HepG2 (cell line): ENCODE results near the gene EGFR. TPM values are rescaled to one million over a fixed set of nuclear protein-coding genes. Genes with fewer than 3 reads are reported as not detected.

Experiments used
- BCLAF1 ChIP-seq: fragments of 450-650 bp; IDR thresholded peaks from 2 replicates; pipeline ENCODE4 v1.6.1; 2017; ENCODE audit warnings: mild to moderate bottlenecking
- CREBL2 ChIP-seq: sonication (generic); formaldehyde crosslinking; IDR thresholded peaks from 2 replicates; pipeline ENCODE4 v1.8.1; 2023; ENCODE audit warnings: missing genetic modification reagents, mild to moderate bottlenecking, borderline replicate concordance
- MAFK ChIP-seq, 2 experiments: IDR thresholded peaks in 1 of 2; conservative IDR thresholded peaks in 1 of 2; 2 replicates each; pipeline ENCODE4 v1.6.1; 2011; ENCODE audit warnings: improper control_type of control experiment in 2 of 2, low read length in 2 of 2
- NFYB ChIP-seq: sonication (generic); formaldehyde crosslinking; IDR thresholded peaks from 2 replicates; pipeline ENCODE4 v1.4.0; 2020; ENCODE audit warnings: missing genetic modification reagents
- NR2F2 ChIP-seq: IDR thresholded peaks from 2 replicates; pipeline ENCODE4 v1.6.1; 2012; ENCODE audit warnings: low read depth, inconsistent platforms, borderline replicate concordance
- RBM22 ChIP-seq: fragments of 200-400 bp; formaldehyde crosslinking; optimal IDR thresholded peaks from 2 replicates; pipeline ENCODE3; 2017; ENCODE audit warnings: mild to moderate bottlenecking, low read length, moderate library complexity
- SP140L ChIP-seq: sonication (generic); formaldehyde crosslinking; IDR thresholded peaks from 2 replicates; pipeline ENCODE4 v1.4.0; 2020; ENCODE audit warnings: missing genetic modification reagents, borderline replicate concordance
- TCF12 ChIP-seq, 2 experiments: fragments of 450-650 bp in 1 of 2; sonication (generic) in 1 of 2; formaldehyde crosslinking in 1 of 2; IDR thresholded peaks; 2 replicates each; pipeline versions ENCODE4 v1.6.1 to v1.8.0; 2017 to 2022; ENCODE audit warnings: antibody characterized with exemption in 1 of 2, mild to moderate bottlenecking in 1 of 2, missing genetic modification reagents in 1 of 2, moderate library complexity in 1 of 2
- ZNF253 ChIP-seq: sonication (generic); formaldehyde crosslinking; IDR thresholded peaks from 2 replicates; pipeline ENCODE4 v1.8.0; 2022; ENCODE audit warnings: mild to moderate bottlenecking, missing genetic modification reagents, borderline replicate concordance
- ZNF318 ChIP-seq: sonication (generic); formaldehyde crosslinking; IDR thresholded peaks from 2 replicates; pipeline ENCODE4 v1.4.0; 2020; ENCODE audit warnings: mild to moderate bottlenecking, missing genetic modification reagents
- ZNF549 ChIP-seq: sonication (generic); formaldehyde crosslinking; IDR thresholded peaks from 2 replicates; pipeline ENCODE4 v1.5.0; 2020; ENCODE audit warnings: missing genetic modification reagents
- ZNF564 ChIP-seq: sonication (generic); formaldehyde crosslinking; IDR thresholded peaks from 2 replicates; pipeline ENCODE4 v1.8.1; 2023; ENCODE audit warnings: mild to moderate bottlenecking, missing genetic modification reagents
- ZNF629 ChIP-seq: sonication (generic); formaldehyde crosslinking; conservative IDR thresholded peaks from 2 replicates; pipeline ENCODE4 v1.5.0; 2020; ENCODE audit warnings: missing genetic modification reagents
- ZNF720 ChIP-seq: sonication (generic); formaldehyde crosslinking; IDR thresholded peaks from 2 replicates; pipeline ENCODE4 v1.4.0; 2020; ENCODE audit warnings: missing genetic modification reagents
- ZNF766 ChIP-seq: sonication (generic); formaldehyde crosslinking; IDR thresholded peaks from 2 replicates; pipeline ENCODE4 v1.5.0; 2020; ENCODE audit warnings: missing genetic modification reagents, borderline replicate concordance
- ZNF883 ChIP-seq: sonication (generic); formaldehyde crosslinking; IDR thresholded peaks from 2 replicates; pipeline ENCODE4 v1.5.1; 2020; ENCODE audit warnings: mild to moderate bottlenecking, missing genetic modification reagents; ENCODE audit errors: not compliant biosample characterization
- polyA plus RNA-seq, 8 experiments: library from polyadenylated mRNA; depleted of rRNA in 3 of 8; stranded (reverse) in 7 of 8; unstranded in 1 of 8; fragments of >200 nt; fragmentation: Illumina TruSeq in 4 of 8; extraction: Trizol in 4 of 8; gene quantifications; 2 replicates each; pipeline versions ENCODE4 v1.2.1 to v1.2.3, GENCODE V29; 2011 to 2016; ENCODE audit warnings: low read depth in 4 of 8, missing spikeins in 1 of 8, mixed read lengths in 1 of 8; ENCODE audit not compliant: insufficient read depth in 1 of 8
- total RNA-seq, 5 experiments: library from RNA; depleted of rRNA; stranded (reverse); fragments of >200 nt; fragmentation: Illumina TruSeq; extraction: Trizol; gene quantifications; 2 replicates each; pipeline ENCODE4 v1.2.3, GENCODE V29; 2016; ENCODE audit warnings: low read depth in 1 of 5
- TF ChIP-seq, protein P1 (sequence below): sonication (generic); formaldehyde crosslinking; conservative IDR thresholded peaks from 2 replicates; pipeline ENCODE4 v1.5.0; 2020; ENCODE audit warnings: missing genetic modification reagents

The EGFR gene
- total and polyA plus RNA-seq, 2 of the 13 experiments (the other 11 are each of a cell fraction or from before 2014, with no cell fraction given), result 7.0 to 10.0 TPM

DNA sequence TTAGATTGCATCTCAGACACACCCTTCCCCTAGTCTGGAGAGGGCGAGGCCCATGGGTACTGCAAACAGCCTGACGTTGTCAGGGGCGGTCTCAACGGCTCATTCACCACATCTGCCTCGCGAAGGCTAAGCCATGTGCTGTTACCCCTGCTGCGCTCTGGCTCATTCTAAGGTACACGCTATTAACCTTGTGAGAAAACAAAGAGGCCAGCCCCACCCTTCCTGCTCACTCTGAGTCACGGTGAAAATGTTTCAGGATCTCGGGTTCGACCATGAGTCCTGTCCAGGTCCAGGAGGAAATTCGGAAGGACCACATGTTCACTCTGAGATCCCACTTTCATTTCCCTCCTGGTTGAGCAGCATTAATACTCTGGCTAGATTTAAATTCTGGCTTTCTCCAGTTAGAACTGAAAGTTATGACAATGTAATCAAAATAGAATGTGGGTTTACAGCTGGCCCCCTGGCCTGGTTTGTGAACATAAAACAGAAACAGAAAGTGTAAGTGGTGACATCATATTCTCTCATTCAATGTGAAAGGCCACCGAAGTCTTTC, 55.2 kb downstream of the EGFR start (continued):
- no peak for TF ChIP-seq ZNF318 (CRISPR knock-in tag)
- no peak for TF ChIP-seq MAFK (conservative IDR thresholded peaks at IDR 0.05 in 1 of 2, IDR thresholded peaks at IDR 0.05 in 1 of 2; ENCODE audit: low read length in 2 of 2)
- TF ChIP-seq NFYB (CRISPR knock-in tag), result no peak
- TF ChIP-seq CREBL2 (CRISPR knock-in tag), result no peak
- TF ChIP-seq ZNF253 (CRISPR knock-in tag), result no peak
- TF ChIP-seq SP140L (CRISPR knock-in tag), result no peak
- no peak for TF ChIP-seq NR2F2
- no peak for TF ChIP-seq ZNF629 (CRISPR knock-in tag)
- no peak for TF ChIP-seq ZNF564 (CRISPR knock-in tag)
- TF ChIP-seq, protein P1, sequence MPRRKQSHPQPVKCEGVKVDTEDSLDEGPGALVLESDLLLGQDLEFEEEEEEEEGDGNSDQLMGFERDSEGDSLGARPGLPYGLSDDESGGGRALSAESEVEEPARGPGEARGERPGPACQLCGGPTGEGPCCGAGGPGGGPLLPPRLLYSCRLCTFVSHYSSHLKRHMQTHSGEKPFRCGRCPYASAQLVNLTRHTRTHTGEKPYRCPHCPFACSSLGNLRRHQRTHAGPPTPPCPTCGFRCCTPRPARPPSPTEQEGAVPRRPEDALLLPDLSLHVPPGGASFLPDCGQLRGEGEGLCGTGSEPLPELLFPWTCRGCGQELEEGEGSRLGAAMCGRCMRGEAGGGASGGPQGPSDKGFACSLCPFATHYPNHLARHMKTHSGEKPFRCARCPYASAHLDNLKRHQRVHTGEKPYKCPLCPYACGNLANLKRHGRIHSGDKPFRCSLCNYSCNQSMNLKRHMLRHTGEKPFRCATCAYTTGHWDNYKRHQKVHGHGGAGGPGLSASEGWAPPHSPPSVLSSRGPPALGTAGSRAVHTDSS, result no peak
- no peak for TF ChIP-seq ZNF766
- no peak for TF ChIP-seq BCLAF1
- no peak for TF ChIP-seq ZNF883 (CRISPR knock-in tag)
- TF ChIP-seq RBM22, result no peak
- no peak for TF ChIP-seq ZNF720 (CRISPR knock-in tag)
- TF ChIP-seq ZNF549 (CRISPR knock-in tag), result no peak
- TF ChIP-seq TCF12 (IDR thresholded peaks at IDR 0.05), result no peak
- TF ChIP-seq TCF12 (CRISPR knock-in tag; IDR thresholded peaks at IDR 0.05), result no peak
